B cell (primary cell): ENCODE results near the gene DDX52. TPM values are rescaled to one million over a fixed set of nuclear protein-coding genes. Genes with fewer than 3 reads are reported as not detected.

Experiments
- ATAC-seq: fragments of 200-7000 bp; cut with Tn5 transposase; one replicate; pipeline ENCODE4 v1.10.0; 2021; ENCODE audit warnings: low read depth, mild to moderate bottlenecking, moderate number of reproducible peaks, moderate library complexity
- CTCF ChIA-PET: fragments of 350-600 bp; sonication (Branson Sonifier 250); formaldehyde crosslinking; loops from one replicate; lab custom pipeline; 2021; ENCODE audit warnings: antibody characterized with exemption, inconsistent platforms; lab: Charles Lee
- POLR2A ChIA-PET: fragments of 350-600 bp; sonication (Branson Sonifier 250); formaldehyde crosslinking; loops from one replicate; lab custom pipeline; 2021; ENCODE audit warnings: antibody characterized with exemption; lab: Charles Lee
- DNase-seq: peaks from one replicate; pipeline ENCODE4 v3.0.0; 2013
- H2AFZ ChIP-seq: 2 replicates; pipeline ENCODE4 v1.6.1; 2012; ENCODE audit warnings: mild to moderate bottlenecking, low read depth, low read length; ENCODE audit not compliant: insufficient read depth, poor library complexity, severe bottlenecking
- H3K27ac ChIP-seq, 2 donors: 1 replicate in 1 of 2; 2 replicates in 1 of 2; pipeline ENCODE4 v1.5.1; 2012 to 2013; ENCODE audit warnings: low read length in 2 of 2, mild to moderate bottlenecking in 2 of 2, moderate library complexity in 1 of 2
- H3K27me3 ChIP-seq, 4 experiments: fragments of 200-600 bp in 1 of 4; sonication (generic) in 1 of 4; replicated peaks in 1 of 4; 1 replicate in 2 of 4; 2 replicates in 2 of 4; pipeline versions ENCODE4 v1.6.1 to v1.7.0; 2013 to 2016; ENCODE audit warnings: low read length in 3 of 4, mild to moderate bottlenecking in 2 of 4, mixed read lengths in 1 of 4, moderate library complexity in 1 of 4; ENCODE audit not compliant: insufficient read depth in 4 of 4, control insufficient read depth in 3 of 4; ENCODE audit errors: control extremely low read depth in 1 of 4
- H3K36me3 ChIP-seq, 2 experiments: replicated peaks in 1 of 2; 1 replicate in 1 of 2; 2 replicates in 1 of 2; pipeline versions ENCODE4 v1.6.1 to v1.7.1; 2013; ENCODE audit warnings: low read length in 1 of 2; ENCODE audit not compliant: insufficient read depth in 2 of 2, control insufficient read depth in 1 of 2; ENCODE audit errors: control extremely low read depth in 1 of 2, extremely low read depth in 1 of 2
- H3K4me1 ChIP-seq, 2 donors: fragments of 200-600 bp in 1 of 2; sonication (generic) in 1 of 2; 1 replicate in 1 of 2; 2 replicates in 1 of 2; pipeline versions ENCODE4 v1.5.1 to v1.6.1; 2013 to 2017; ENCODE audit warnings: low read length in 2 of 2; ENCODE audit not compliant: control insufficient read depth in 2 of 2, insufficient read depth in 2 of 2
- H3K4me2 ChIP-seq: replicated peaks from 2 replicates; pipeline ENCODE3; 2012; ENCODE audit warnings: mild to moderate bottlenecking, low read depth, low read length; ENCODE audit not compliant: poor library complexity, severe bottlenecking
- H3K4me3 ChIP-seq, 5 experiments: fragments of 200-600 bp in 1 of 5; sonication (generic) in 1 of 5; 1 replicate in 3 of 5; 2 replicates in 2 of 5; pipeline versions ENCODE4 v1.5.1 to v1.7.0; 2011 to 2016; ENCODE audit warnings: low read length in 4 of 5, mild to moderate bottlenecking in 4 of 5, low read depth in 2 of 5, control low read depth in 1 of 5, moderate library complexity in 1 of 5; ENCODE audit not compliant: insufficient read depth in 1 of 5; ENCODE audit errors: control extremely low read depth in 1 of 5, extremely low read depth in 1 of 5
- H3K79me2 ChIP-seq: fragments of 200-600 bp; sonication (generic); one replicate; pipeline ENCODE4 v1.6.0; 2016; ENCODE audit warnings: low read length; ENCODE audit not compliant: control insufficient read depth, insufficient read depth
- H3K9ac ChIP-seq: fragments of 200-600 bp; sonication (generic); 2 replicates; pipeline ENCODE4 v1.6.1; 2017; ENCODE audit warnings: mild to moderate bottlenecking, low read length, moderate library complexity
- H3K9me3 ChIP-seq, 3 donors: one replicate each; pipeline versions ENCODE4 v1.6.1 to v1.7.1; 2013; ENCODE audit warnings: low read length in 2 of 3; ENCODE audit not compliant: control insufficient read depth in 2 of 3, insufficient read depth in 1 of 3; ENCODE audit errors: control extremely low read depth in 1 of 3
- H4K20me1 ChIP-seq: 2 replicates; pipeline ENCODE4 v1.6.0; 2012; ENCODE audit warnings: mild to moderate bottlenecking, low read length; ENCODE audit not compliant: insufficient read depth, control insufficient read depth, poor library complexity, severe bottlenecking
- H3K27ac Mint-ChIP-seq: one replicate; pipeline ENCODE4 v1.8.0; 2021; ENCODE audit warnings: mixed read lengths
- H3K27me3 Mint-ChIP-seq: one replicate; pipeline ENCODE4 v1.8.0; 2021; ENCODE audit warnings: mixed read lengths
- H3K4me1 Mint-ChIP-seq: one replicate; pipeline ENCODE4 v1.8.0; 2021; ENCODE audit warnings: mixed read lengths
- H3K4me3 Mint-ChIP-seq: one replicate; pipeline ENCODE4 v1.8.0; 2021; ENCODE audit warnings: mixed read lengths
- H3K9me3 Mint-ChIP-seq: one replicate; pipeline ENCODE4 v1.8.0; 2022; ENCODE audit warnings: mixed read lengths; ENCODE audit not compliant: insufficient read depth
- CTCF ChIP-seq: fragments of 200-600 bp; IDR thresholded peaks from one replicate; pipeline ENCODE4 v1.8.0; 2022; ENCODE audit warnings: antibody characterized with exemption, mild to moderate bottlenecking
- EZH2 ChIP-seq: IDR thresholded peaks from 2 replicates; pipeline ENCODE4 v1.6.1; 2012; ENCODE audit warnings: borderline replicate concordance, low read depth, mild to moderate bottlenecking, moderate library complexity, low read length; ENCODE audit not compliant: insufficient read depth, poor library complexity, severe bottlenecking
- WGBS: methylation state at CpG from one replicate; pipeline ENCODE4 v1.1.5; 2013; ENCODE audit warnings: missing lambda C conversion rate; ENCODE audit not compliant: insufficient coverage; 5-methylcytosine and 5-hydroxymethylcytosine counted together
- intact Hi-C: fragments of 100-400 bp; cut with micrococcal nuclease; formaldehyde crosslinking; loops from one replicate; pipeline ENCODE4 v1.10.0; 2022
- polyA plus RNA-seq: library from polyadenylated mRNA; depleted of rRNA; stranded (reverse); fragments of >200 nt; gene quantifications from 2 replicates; pipeline ENCODE4 v1.2.3, GENCODE V29; 2012
- total RNA-seq, 2 donors: library from RNA; stranded (reverse); fragments of 120-200 nt in 1 of 2; gene quantifications; 1 replicate in 1 of 2; 2 replicates in 1 of 2; pipeline versions ENCODE4 v1.2.3 to v1.2.4, GENCODE V29; 2013 to 2022

The DDX52 gene
- total and polyA plus RNA-seq, 2 donors (not counting 1 experiment from before 2014, with no cell fraction given), result 5.7 to 38.2 TPM

DNA sequence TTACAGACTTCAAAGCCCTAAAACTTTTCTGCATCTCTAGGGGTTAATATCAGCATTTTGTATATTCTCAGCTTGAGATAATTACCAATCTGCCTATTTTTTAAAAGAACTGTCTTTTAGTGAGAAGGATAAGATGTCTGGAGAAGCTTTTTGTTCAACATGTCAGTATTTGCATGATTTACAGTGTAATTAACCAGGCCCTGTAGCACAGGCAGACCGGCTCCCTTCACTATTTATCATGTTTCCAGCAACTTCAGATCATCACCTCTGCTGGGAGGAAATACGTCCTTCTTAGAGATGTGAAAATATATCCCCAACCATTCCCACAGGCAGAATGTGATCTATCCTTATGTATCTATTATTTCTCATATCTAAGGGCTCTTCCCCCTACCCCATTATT is 8.6 kb upstream of the DDX52 start:
- DNase-seq (no peak), ATAC-seq (no peak)
- Histone ChIP-seq H3K27ac (no peak overlapping the region), H3K9ac (no peak overlapping the region), H3K79me2 (no peaks in the 10 kb centered on the region), H3K4me1 (no peaks in the 10 kb centered on the region), H3K27me3 (peaks cover 0 to 27% (median 12%) of the 10 kb centered on the region in 4 experiments), H3K9me3 (no peaks in the 10 kb centered on the region), H4K20me1 (no peaks in the 10 kb centered on the region), H3K4me3 (no peak overlapping the region), H3K4me2 (no peak overlapping the region), H3K36me3 (no peaks in the 10 kb centered on the region), H2AFZ (no peak overlapping the region)
- POLR2A ChIA-PET, result no interaction called here
- TF ChIP-seq EZH2, result no peak
- no peak for TF ChIP-seq CTCF
- intact Hi-C loops, result no loop called here
- Mint-ChIP-seq H3K9me3 (no peaks in the 10 kb centered on the region), H3K4me1 (no peaks in the 10 kb centered on the region), H3K27me3 (peaks cover 44% of the 10 kb centered on the region), H3K4me3 (no peak overlapping the region), H3K27ac (no peak overlapping the region)
- WGBS, result no CpG with 5 or more reads among the region's 2 CpGs
- CTCF ChIA-PET, result no interaction called here

GRCh38 chr17:37650419-37651003 is 7.3 kb upstream of the DDX52 start:
- Mint-ChIP-seq H3K27me3 (peaks cover 57% of the 10 kb centered on the region), H3K9me3 (no peaks in the 10 kb centered on the region)

More at GRCh38 chr17:37650419-37651003, 7.3 kb upstream of the DDX52 start:
- Mint-ChIP-seq H3K27ac (no peak overlapping the region), H3K4me3 (no peak overlapping the region), H3K4me1 (no peaks in the 10 kb centered on the region)
- Histone ChIP-seq H3K27ac (no peak overlapping the region), H3K27me3 (peaks cover 0 to 38% (median 14%) of the 10 kb centered on the region in 4 experiments), H3K79me2 (no peaks in the 10 kb centered on the region), H3K9ac (no peak overlapping the region), H3K4me3 (no peak overlapping the region), H3K36me3 (no peaks in the 10 kb centered on the region), H3K4me2 (no peak overlapping the region), H2AFZ (no peak overlapping the region), H4K20me1 (no peaks in the 10 kb centered on the region), H3K9me3 (no peaks in the 10 kb centered on the region), H3K4me1 (no peaks in the 10 kb centered on the region)
- WGBS, result 27% methylated on average over 2 of the region's 6 CpGs
- POLR2A ChIA-PET, result no interaction called here
- DNase-seq, result no peak
- no peak for TF ChIP-seq EZH2
- no peak for TF ChIP-seq CTCF
- CTCF ChIA-PET, result interaction anchor here (0.7 to 2.1 kb wide), 10 partner anchors 9 to 170 kb away, joined by 3 to 10 read pairs (median 4); partner anchors contain the start of gene SYNRG
- ATAC-seq, result no peak
- intact Hi-C loops, result no loop called here
